Left lung (tissue), 10 donors: Measurements from ENCODE around the gene UBE2F. TPM values are rescaled to one million over a fixed set of nuclear protein-coding genes. Genes with fewer than 3 reads are reported as not detected.
"Not testable (repeated sequence)": the region's sequence is repeated elsewhere in the genome, so short reads cannot be mapped to it uniquely, and the experiment has no call there.

Experiments used
- ATAC-seq: fragments of 200-7000 bp; cut with Tn5 transposase; one replicate; pipeline ENCODE4 v1.9.1; 2020; ENCODE audit warnings: moderate library complexity
- DNase-seq, 4 donors: peaks; one replicate each; pipeline ENCODE4 v3.0.0-alpha.2; 2013 to 2020
- H3K27ac ChIP-seq, 2 donors: fragments of 200-600 bp; sonication (generic) in 1 of 2; one replicate each; pipeline versions ENCODE4 v1.5.0 to v1.8.0; 2020 to 2021
- H3K27me3 ChIP-seq, 2 donors: fragments of 200-600 bp; sonication (generic) in 1 of 2; one replicate each; pipeline versions ENCODE4 v1.5.0 to v1.8.0; 2020 to 2021
- H3K36me3 ChIP-seq, 2 donors: fragments of 200-600 bp; sonication (generic) in 1 of 2; one replicate each; pipeline versions ENCODE4 v1.5.0 to v1.8.0; 2020 to 2021
- H3K4me1 ChIP-seq, 2 donors: fragments of 200-600 bp; one replicate each; pipeline ENCODE4 v1.8.0; 2021
- H3K4me3 ChIP-seq, 2 donors: fragments of 200-600 bp; sonication (generic) in 1 of 2; one replicate each; pipeline versions ENCODE4 v1.5.0 to v1.8.0; 2020 to 2021; ENCODE audit warnings: mild to moderate bottlenecking in 1 of 2
- H3K9me3 ChIP-seq, 2 donors: fragments of 200-600 bp; sonication (generic) in 1 of 2; one replicate each; pipeline versions ENCODE4 v1.5.0 to v1.8.0; 2020 to 2021
- intact Hi-C, 2 donors: fragments of 100-400 bp; cut with DNase I; formaldehyde crosslinking; loops; one replicate each; pipeline versions ENCODE4 v1.11.2 to v1.14.2; 2022
- polyA plus RNA-seq, 6 donors: library from polyadenylated mRNA; unstranded; fragments of 120-200 nt; gene quantifications; one replicate each; pipeline ENCODE4 v1.2.1, GENCODE V29; 2013; ENCODE audit not compliant: insufficient read length in 6 of 6
- total RNA-seq, 2 donors: library from RNA; stranded (reverse); fragmentation: NEBNext Ultra II Directional; extraction: Animal tissue kit (Norgen Biotek cat#: 25700); gene quantifications; one replicate each; pipeline ENCODE4 v1.2.1, GENCODE V29; 2021
- TF ChIP-seq, protein P1 (sequence below), 2 donors: fragments of 200-600 bp; sonication (generic) in 1 of 2; IDR thresholded peaks; one replicate each; pipeline versions ENCODE4 v1.5.0 to v1.8.0; 2021; ENCODE audit warnings: antibody characterized with exemption in 2 of 2
- donor health status: DM: no; HTN: yes; CAD: no.
- donor health status: DM: no; HTN: no; CAD: no.

The UBE2F gene
- total and polyA plus RNA-seq, 8 donors: 33.9 to 58.9 (median 34.7) TPM

DNA sequence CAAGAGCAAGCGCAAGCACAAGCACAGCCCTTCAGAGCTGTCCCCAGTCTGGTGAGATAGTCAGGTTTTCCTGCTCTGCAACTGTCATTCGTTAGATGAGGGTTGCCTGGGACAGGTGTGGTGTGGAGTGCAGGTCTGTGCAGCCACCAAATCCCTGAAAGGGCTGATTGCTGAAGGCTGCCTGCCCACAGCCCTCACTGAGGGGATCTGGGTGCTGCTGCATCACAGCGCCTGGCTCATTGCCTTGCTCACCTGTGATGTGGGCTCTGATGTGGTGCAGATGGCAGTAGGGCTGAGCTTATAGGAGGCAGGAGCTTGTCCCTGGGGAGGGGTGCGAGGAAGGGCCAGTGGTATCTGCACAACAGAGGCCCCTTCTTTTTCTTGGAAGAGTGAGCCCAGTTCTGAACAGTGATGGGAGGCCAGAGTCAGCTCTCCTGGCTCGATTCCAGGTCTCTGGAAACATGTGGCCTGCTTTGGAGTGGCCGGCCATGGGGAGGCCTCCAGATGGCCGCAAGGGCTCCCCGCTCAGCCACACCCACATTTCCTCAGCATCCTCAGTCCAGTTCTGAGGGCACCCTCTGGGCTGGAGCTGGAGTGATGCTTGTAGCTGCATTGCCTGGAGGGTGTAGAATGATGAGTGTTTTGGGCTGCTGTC lies 11.4 kb downstream of the UBE2F start:
- H3K27ac ChIP-seq: no peak overlapping the region
- H3K36me3 ChIP-seq: peaks cover 0 to 45% of the 10 kb centered on the region in 2 donors
- H3K4me3 ChIP-seq: no peak overlapping the region
- DNase-seq (no peak), ATAC-seq (no peak)
- peaks cover 0 to 32% of the 10 kb centered on the region in 2 donors for H3K4me1 ChIP-seq
- H3K27me3 ChIP-seq: no peaks in the 10 kb centered on the region
- TF ChIP-seq, protein P1, sequence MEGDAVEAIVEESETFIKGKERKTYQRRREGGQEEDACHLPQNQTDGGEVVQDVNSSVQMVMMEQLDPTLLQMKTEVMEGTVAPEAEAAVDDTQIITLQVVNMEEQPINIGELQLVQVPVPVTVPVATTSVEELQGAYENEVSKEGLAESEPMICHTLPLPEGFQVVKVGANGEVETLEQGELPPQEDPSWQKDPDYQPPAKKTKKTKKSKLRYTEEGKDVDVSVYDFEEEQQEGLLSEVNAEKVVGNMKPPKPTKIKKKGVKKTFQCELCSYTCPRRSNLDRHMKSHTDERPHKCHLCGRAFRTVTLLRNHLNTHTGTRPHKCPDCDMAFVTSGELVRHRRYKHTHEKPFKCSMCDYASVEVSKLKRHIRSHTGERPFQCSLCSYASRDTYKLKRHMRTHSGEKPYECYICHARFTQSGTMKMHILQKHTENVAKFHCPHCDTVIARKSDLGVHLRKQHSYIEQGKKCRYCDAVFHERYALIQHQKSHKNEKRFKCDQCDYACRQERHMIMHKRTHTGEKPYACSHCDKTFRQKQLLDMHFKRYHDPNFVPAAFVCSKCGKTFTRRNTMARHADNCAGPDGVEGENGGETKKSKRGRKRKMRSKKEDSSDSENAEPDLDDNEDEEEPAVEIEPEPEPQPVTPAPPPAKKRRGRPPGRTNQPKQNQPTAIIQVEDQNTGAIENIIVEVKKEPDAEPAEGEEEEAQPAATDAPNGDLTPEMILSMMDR (IDR thresholded peaks at IDR 0.05): no peak
- intact Hi-C loops: no loop called here
- H3K9me3 ChIP-seq: no peaks in the 10 kb centered on the region

DNA sequence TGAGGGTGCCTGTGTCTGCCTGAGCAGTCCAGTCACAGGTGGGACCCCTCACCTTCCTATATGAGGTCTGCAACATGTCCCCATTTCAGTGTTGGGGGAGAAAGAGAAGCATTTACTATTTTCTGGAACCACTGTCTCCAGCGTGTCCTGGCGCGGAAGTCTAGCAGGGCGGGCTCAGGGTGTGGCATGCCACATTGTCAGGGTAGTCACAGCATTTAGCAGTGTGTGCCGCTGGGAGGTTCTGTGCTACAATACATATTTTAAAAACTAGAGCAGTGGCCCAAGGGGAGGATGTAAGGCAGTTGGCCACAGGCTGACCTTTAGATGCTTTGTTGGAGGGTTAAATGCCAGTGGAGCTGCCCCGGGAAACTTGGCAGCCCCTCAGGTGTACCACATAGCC lies 12.5 kb downstream of the UBE2F start:
- H3K27ac ChIP-seq: no peak overlapping the region
- no peaks in the 10 kb centered on the region for H3K9me3 ChIP-seq
- DNase-seq (no peak), ATAC-seq (no peak)
- H3K4me1 ChIP-seq: peaks cover 0 to 41% of the 10 kb centered on the region in 2 donors
- H3K27me3 ChIP-seq: no peaks in the 10 kb centered on the region
- TF ChIP-seq, protein P1 (IDR thresholded peaks at IDR 0.05): no peak
- no peak overlapping the region for H3K4me3 ChIP-seq
- intact Hi-C loops: no loop called here
- H3K36me3 ChIP-seq: peaks cover 0 to 45% of the 10 kb centered on the region in 2 donors

DNA sequence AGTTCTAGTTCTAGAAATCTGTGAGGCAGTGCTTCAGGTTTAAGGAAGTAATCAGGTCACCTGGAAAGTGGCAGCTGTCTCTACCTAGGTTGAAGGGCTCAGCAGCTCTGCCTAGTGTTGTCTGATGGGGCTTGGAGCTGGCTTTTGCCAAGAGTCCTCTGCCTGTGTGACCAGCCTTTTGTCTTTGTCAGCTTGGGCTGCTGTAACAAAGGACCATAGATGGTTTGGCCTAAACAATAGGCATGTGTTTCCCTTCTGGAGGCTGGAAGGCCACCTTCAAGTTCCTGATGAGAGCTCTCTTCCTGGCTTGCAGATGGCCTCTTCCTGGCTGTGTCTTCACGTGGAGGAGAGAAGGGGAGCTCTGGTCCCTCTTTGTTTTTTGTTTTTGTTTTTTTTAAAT lies 13.3 kb downstream of the UBE2F start:
- Histone ChIP-seq H3K27ac (no peak overlapping the region), H3K36me3 (peaks cover 0 to 40% of the 10 kb centered on the region in 2 donors), H3K9me3 (no peaks in the 10 kb centered on the region), H3K27me3 (no peaks in the 10 kb centered on the region), H3K4me1 (peaks cover 0 to 45% of the 10 kb centered on the region in 2 donors), H3K4me3 (no peak overlapping the region)
- intact Hi-C loops: no loop called here
- DNase-seq (no peak), ATAC-seq (no peak)
- TF ChIP-seq, protein P1 (IDR thresholded peaks at IDR 0.05): no peak

DNA sequence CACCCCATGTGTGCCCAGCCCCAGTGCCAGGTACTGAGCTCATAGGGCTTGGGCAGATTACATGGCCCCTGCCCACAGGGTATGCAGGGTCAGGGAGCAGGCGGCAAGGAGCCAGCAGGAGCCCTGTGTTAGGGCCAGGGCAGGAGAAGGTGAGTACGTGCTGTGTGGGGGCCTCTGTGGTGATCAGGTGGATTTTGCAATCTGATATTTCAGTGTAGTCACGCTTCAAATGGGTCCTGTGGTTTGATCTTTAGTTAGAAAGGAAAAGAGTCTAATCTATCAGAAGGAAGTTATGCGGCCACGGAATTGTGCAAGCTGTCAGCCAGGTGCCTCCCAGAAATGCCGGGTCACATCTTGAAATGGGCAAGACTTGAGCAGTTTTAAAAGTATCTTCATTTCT lies 13.9 kb downstream of the UBE2F start:
- H3K27me3 ChIP-seq: no peaks in the 10 kb centered on the region
- intact Hi-C loops: no loop called here

DNA sequence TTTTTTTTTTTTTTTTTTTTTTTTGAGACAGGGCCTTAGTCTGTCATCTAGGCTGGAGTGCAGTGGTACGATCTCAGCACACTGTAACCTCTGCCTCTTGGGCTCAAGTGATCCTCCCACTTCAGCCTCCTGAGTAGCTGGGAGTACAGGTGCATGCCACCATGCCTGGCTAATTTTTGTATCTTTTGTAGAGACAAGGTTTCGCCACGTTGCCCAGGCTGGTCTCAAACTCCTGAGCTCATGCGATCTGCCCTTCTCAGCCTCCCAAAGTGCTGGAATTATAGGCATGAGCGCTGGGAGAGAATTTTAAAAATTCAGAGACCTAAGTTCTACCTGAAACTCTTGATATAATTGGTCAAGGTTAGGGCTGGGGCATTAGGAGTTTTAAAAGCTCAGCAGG lies 14.8 kb downstream of the UBE2F start:
- H3K27ac ChIP-seq, H3K4me3 ChIP-seq, ATAC-seq, DNase-seq, intact Hi-C loops, H3K9me3 ChIP-seq, H3K27me3 ChIP-seq: not testable (repeated sequence)
- Histone ChIP-seq H3K4me1 (peaks cover 0 to 45% of the 10 kb centered on the region in 2 donors), H3K36me3 (peaks cover 0 to 25% of the 10 kb centered on the region in 2 donors)

More for the DNA sequence above, 13.9 kb downstream of the UBE2F start:
- DNase-seq (no peak), ATAC-seq (no peak)
- Histone ChIP-seq H3K9me3 (no peaks in the 10 kb centered on the region), H3K4me1 (peaks cover 0 to 45% of the 10 kb centered on the region in 2 donors), H3K27ac (peak overlapping the region in 1 of 2 donors; percentile 53), H3K36me3 (peaks cover 0 to 34% of the 10 kb centered on the region in 2 donors), H3K4me3 (no peak overlapping the region)
- TF ChIP-seq, protein P1 (IDR thresholded peaks at IDR 0.05): no peak
